ENCODE results near the gene ARPP21.
A peak's percentile ranks its signal among the peaks of the same experiment; 100 is the strongest.

ARPP21 gene

DNA sequence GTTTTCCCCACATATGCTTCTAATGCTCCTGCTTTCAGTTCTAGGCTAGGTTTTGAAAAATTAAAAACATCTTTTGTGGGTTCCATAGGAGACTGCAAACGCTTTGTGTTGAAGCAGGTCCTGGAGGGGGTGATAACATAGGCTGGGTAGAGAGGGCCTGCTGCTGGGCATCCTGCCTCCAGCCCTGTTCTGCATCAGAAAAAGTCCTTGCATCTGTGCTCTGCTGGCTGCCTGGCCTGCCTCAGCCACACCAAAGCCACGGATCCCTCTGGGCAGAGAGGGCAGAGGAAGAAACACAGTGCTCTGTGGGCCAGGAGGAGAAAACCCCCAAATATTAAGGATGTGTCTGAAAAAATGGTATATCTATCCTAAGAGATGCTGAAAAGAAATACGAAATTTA is 3.9 kb upstream of the ARPP21 start:
- H3K36me3 Mint-ChIP-seq: no peaks in the 10 kb centered on the region
- no peak for ATAC-seq (replicated peaks)

DNA sequence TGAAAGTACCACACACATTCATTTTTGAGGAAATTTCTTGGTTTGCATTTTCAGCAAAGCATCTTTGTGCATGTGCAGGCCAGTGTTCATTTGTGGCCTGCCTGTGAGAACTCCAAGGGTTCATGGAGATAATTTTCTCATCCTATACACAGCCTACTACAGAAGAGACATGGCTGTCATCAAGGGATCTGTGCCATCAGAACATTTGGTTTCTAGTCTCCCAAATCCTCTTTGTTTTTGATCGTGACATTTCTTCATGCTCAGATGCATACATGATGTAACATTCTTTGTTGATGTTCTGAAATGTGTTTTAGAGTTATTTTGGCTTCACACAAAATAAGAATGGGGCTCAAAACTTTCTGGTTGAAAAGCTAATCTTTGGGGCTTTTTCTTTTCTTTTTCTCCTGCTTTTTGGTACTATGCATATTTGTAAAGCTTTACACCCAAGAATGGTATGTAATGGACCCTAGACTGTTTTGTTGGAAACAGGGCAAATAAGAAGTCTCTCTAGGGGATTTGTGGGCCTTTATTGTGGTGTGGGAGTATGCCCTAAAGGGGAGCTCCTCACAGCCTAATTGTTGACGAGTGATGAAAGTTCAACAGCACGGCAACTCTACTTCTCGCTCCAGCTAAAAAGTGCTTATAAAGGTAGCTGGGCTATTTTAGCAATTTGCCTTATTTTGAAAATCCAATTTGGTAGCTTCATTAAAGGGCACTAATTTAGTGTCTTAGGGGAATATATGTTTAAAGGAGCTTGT is 3.2 kb upstream of the ARPP21 start:
- no peak for DNase-seq
- H3K27ac Mint-ChIP-seq: no peak overlapping the region
- ATAC-seq (replicated peaks): no peak

More for the DNA sequence above, 3.9 kb upstream of the ARPP21 start:
- Mint-ChIP-seq H3K4me1 (peaks cover 11 to 18% of the 10 kb centered on the region in 2 donors), H3K4me3 (no peak overlapping the region), H3K9me3 (peaks cover 0 to 2% of the 10 kb centered on the region in 2 donors), H3K27ac (no peak overlapping the region), H3K27me3 (peaks cover 19 to 25% of the 10 kb centered on the region in 2 donors)
- no peak for DNase-seq

DNA sequence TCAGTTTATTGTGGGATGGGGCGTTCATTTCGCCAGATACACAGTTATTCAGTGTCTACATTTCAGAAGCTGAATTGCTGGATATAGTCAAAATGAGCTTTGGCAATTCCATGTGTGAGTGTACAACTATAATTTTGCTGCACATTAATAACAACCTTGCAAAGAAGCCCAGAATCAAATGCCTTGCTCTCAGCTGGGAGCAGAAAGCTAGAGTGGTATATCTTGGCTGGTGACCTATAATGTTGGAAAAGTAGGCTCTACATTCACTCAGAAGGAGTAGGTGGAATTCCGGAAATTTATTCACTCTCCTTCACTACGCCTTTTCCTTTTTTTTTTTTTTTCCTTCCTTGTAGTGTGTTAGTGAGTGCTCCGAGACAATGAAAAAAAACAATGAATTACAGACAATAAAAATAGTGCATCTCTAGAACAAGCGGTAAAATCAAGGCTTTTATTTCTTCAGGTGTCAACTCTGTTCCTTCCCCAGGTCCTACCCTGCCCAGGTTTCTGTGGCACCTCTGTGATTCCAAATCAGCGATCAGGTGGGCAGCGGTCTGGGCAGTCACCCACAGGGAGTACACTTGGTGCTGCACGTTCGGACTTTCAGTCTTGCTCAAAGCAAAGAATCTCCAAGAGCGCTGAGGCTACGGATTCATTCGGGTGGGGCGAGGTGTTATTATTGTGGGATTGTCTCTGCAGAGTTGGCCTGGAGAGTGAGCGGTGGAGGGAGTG is 910 bp upstream of the ARPP21 start:
- Mint-ChIP-seq H3K4me1 (peaks cover 15 to 37% of the 10 kb centered on the region in 2 donors), H3K9me3 (peaks cover 0 to 2% of the 10 kb centered on the region in 2 donors), H3K27ac (no peak overlapping the region), H3K4me3 (peak overlapping the region; percentile 80 to 86), H3K36me3 (no peaks in the 10 kb centered on the region), H3K27me3 (peaks cover 28 to 30% of the 10 kb centered on the region in 2 donors)
- DNase-seq (no peak), ATAC-seq (replicated peaks) (no peak)

More for the DNA sequence above, 3.2 kb upstream of the ARPP21 start:
- Mint-ChIP-seq H3K27me3 (peaks cover 26 to 30% of the 10 kb centered on the region in 2 donors), H3K9me3 (peaks cover 0 to 2% of the 10 kb centered on the region in 2 donors), H3K4me3 (no peak overlapping the region), H3K4me1 (peaks cover 12 to 23% of the 10 kb centered on the region in 2 donors), H3K36me3 (no peaks in the 10 kb centered on the region)

DNA sequence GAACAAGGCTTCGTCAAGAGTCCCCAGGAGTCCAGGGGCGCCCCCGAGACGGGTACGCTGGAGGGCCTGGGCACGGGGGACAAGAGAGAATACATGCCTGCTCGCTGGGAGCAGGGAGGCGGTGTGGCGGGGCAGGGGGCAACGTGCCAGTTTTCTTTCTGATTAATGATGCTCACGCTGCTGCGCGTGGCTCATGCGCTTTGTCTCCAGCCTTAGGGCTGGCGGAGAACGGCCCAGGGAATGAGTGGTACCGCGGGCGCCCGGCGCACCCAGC is 408 bp upstream of the ARPP21 start:
- Mint-ChIP-seq H3K27ac (no peak overlapping the region), H3K27me3 (peaks cover 28 to 30% of the 10 kb centered on the region in 2 donors), H3K4me3 (peak overlapping the region; percentile 80 to 86), H3K9me3 (peaks cover 0 to 2% of the 10 kb centered on the region in 2 donors), H3K4me1 (peaks cover 15 to 39% of the 10 kb centered on the region in 2 donors), H3K36me3 (no peaks in the 10 kb centered on the region)
- ATAC-seq (replicated peaks): peak; percentile 35 to 37
- DNase-seq: no peak

DNA sequence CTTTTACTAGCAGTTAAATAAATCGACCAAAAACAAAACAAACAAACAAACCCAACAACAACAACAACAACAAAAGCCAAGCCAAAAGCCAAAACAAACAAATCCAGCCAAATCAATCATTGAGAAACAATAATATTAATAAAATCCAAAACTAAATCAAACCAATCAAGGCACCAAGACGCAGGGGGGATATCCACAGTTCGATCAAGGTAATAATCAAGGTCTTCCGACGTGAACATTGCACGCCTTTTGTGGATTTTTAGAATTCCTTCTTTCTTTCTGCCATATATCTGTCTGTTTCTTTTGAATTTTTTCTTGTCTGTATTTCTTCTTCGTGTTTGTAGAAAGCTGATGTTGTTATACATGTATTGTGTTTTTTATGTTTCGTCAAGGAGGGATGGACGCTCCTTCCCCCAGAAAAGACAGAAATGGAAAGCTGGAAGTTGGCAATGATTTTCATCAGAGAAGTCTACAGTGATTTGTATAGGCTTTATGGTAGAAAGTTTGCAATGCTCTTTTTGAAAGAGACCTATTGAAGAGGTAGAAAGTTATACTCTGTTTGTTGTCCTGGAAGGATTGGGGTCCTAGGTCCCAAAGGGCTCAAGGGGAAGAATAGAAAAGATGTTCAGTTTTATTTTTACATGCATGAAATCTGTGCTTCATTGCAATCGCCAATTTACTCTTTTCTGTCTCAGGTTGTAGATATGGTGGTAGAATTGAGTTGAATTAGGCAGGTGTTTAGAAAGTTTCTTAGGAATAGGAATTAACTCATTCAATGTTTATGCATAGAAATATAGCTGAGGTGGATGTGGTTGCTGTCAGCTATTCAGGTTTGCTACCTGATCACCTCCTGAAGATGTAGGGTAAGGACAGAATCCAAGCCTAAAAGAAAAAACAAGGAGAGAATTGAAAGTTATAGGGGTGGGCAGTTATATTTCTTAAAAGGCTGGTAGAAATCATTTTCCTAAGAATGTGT is 1.2 kb downstream of the ARPP21 start:
- no peak for ATAC-seq (replicated peaks)
- Mint-ChIP-seq H3K4me3 (peak overlapping the region; percentile 86 to 87), H3K4me1 (peaks cover 15 to 39% of the 10 kb centered on the region in 2 donors), H3K27me3 (peaks cover 28 to 30% of the 10 kb centered on the region in 2 donors), H3K36me3 (no peaks in the 10 kb centered on the region), H3K27ac (no peak overlapping the region), H3K9me3 (peaks cover 0 to 2% of the 10 kb centered on the region in 2 donors)
- DNase-seq: no peak

DNA sequence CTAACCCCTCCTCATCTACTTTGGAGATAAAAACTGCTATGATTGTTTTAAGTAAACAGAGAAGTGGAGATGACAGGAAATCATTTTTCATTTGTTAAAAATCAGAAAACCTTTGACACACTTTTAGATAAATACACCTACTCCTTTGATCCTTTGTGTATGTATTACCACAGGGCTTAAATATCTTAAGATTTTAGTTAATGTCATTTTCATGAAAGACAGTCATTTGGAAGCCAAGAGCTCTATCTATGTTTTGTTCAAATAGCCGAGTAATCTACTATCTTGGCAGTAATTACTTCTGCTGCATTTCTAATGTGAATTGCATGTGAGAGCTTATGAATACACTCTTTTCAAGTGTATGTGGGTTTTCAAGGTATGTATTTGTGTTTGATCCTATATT is 2.0 kb downstream of the ARPP21 start:
- no peak for DNase-seq
- ATAC-seq (replicated peaks): no peak
- no peaks in the 10 kb centered on the region for H3K36me3 Mint-ChIP-seq
- peaks cover 28 to 30% of the 10 kb centered on the region in 2 donors for H3K27me3 Mint-ChIP-seq
- H3K4me1 Mint-ChIP-seq: peaks cover 15 to 39% of the 10 kb centered on the region in 2 donors
- no peak overlapping the region for H3K27ac Mint-ChIP-seq
- no peak overlapping the region for H3K4me3 Mint-ChIP-seq
- H3K9me3 Mint-ChIP-seq: peaks cover 0 to 2% of the 10 kb centered on the region in 2 donors

DNA sequence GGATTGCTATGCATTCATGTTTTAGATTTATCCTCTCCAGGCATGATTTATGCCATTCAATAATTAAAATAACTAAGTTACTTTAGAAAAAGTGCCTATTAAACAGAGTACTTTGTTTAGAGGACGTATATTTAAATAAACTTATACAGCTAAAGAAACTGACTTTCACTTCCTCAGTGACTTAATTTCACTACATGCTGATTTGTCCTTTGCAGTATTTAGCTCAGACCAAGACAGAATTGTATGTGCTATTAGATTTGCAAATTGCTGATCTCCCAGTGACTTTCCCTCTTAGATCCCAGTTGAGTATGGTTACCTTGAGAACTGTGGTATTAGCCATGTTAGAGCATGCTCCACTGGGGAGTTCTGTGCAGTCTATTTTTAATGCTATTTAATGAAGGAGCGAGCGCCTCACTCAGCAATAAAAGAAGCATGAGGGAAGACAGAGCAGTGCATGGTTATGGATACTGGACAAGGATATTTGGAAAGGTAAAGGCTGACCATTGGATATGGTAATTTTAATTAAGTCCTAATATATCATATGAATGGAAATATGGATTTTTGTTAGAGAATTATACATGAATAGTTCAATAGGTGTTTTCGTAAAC is 2.7 kb downstream of the ARPP21 start:
- H3K4me3 Mint-ChIP-seq: peak overlapping the region in 1 of 2 donors; percentile 37
- H3K9me3 Mint-ChIP-seq: peaks cover 0 to 2% of the 10 kb centered on the region in 2 donors
- ATAC-seq (replicated peaks) (peak; percentile 33 to 46), DNase-seq (no peak)
- no peaks in the 10 kb centered on the region for H3K36me3 Mint-ChIP-seq
- peaks cover 15 to 39% of the 10 kb centered on the region in 2 donors for H3K4me1 Mint-ChIP-seq
- H3K27me3 Mint-ChIP-seq: peaks cover 28 to 30% of the 10 kb centered on the region in 2 donors
- no peak overlapping the region for H3K27ac Mint-ChIP-seq

DNA sequence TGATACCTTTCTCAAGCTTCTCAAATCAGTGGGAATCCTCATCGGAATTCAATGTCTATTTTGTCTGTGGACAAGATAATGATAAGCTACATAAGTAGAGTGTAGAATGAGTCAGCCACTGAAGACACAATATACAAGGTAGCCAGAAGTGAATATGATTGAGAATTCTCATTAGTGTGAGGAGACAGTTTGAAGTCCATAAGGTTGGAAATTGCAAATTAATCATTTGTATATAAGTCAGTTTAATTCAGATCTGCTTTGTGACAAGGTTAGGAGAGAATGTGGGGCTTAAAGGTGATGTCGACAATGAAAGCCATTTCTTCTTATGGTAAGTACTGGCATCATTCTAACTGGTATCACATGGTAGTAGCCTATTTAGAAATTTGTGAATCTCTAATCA is 4.2 kb downstream of the ARPP21 start:
- DNase-seq (no peak), ATAC-seq (replicated peaks) (no peak)
- Mint-ChIP-seq H3K4me3 (no peak overlapping the region), H3K4me1 (peaks cover 15 to 39% of the 10 kb centered on the region in 2 donors), H3K27ac (no peak overlapping the region), H3K36me3 (no peaks in the 10 kb centered on the region), H3K9me3 (peaks cover 0 to 2% of the 10 kb centered on the region in 2 donors), H3K27me3 (peaks cover 24 to 25% of the 10 kb centered on the region in 2 donors)

DNA sequence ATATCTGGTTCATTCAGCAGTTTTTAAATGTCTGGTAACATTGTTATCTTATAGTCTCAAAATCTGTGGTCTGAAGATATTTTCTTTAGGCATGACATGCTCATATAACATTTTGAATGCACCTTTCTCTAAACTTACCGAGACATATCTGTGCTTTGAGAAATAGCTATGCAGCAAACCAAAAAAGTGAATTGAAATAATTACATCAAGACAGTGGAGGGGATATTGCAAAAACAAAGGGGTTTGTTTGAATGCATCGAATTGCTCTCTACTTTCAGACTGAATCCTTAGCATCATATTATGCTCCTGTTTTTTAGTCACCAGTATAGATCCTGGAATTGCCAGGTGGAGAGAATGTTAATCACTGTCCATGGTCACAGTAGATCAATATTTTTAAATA is 5.1 kb downstream of the ARPP21 start:
- Mint-ChIP-seq H3K27me3 (peaks cover 15 to 18% of the 10 kb centered on the region in 2 donors), H3K27ac (no peak overlapping the region), H3K9me3 (no peaks in the 10 kb centered on the region), H3K4me3 (no peak overlapping the region), H3K4me1 (peaks cover 10 to 31% of the 10 kb centered on the region in 2 donors), H3K36me3 (no peaks in the 10 kb centered on the region)
- no peak for DNase-seq
- ATAC-seq (replicated peaks): no peak

DNA sequence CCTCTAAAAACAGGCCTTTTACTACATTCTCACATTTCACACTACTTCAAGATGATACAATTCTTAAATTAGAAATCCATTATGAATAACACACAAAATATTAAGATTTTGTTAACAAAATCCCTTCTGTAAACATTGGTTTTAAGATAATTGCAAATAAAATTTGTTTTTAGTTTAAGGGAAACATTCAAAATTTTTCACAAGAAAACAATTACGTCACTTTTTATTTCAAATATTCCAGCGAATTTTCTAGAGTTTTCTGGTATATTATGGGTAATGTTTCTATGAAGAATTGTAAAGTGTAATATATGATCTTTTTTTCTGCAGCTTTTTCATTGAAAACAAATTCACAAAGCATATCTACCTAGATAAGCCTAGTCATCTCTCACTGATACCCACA is 5.9 kb downstream of the ARPP21 start:
- Mint-ChIP-seq H3K4me1 (peaks cover 4 to 24% of the 10 kb centered on the region in 2 donors), H3K27me3 (peaks cover 7 to 11% of the 10 kb centered on the region in 2 donors), H3K4me3 (no peak overlapping the region), H3K27ac (no peak overlapping the region), H3K36me3 (no peaks in the 10 kb centered on the region), H3K9me3 (no peaks in the 10 kb centered on the region)
- ATAC-seq (replicated peaks) (no peak), DNase-seq (no peak)

DNA sequence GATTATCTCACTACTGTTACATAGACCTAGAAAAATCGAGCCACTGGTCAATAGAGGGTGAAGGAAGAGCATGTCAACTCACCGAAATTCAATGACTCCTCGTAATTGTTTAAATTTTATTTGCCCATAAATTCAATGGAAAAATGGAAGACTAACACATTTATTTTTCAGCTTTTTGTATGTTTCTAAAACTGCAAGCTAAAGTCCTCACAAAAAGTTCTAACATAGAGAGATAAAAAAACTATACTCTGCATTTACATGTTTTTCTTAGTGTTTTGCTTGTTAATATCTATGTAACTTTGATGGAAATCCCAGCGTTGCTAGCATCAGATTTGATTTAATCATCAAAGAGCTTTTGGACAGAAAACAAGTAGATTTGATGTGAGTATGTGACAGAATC is 6.8 kb downstream of the ARPP21 start:
- H3K27ac Mint-ChIP-seq: no peak overlapping the region
- H3K4me1 Mint-ChIP-seq: peaks cover 2 to 17% of the 10 kb centered on the region in 2 donors
- DNase-seq (no peak), ATAC-seq (replicated peaks) (no peak)
- no peaks in the 10 kb centered on the region for H3K36me3 Mint-ChIP-seq
- H3K4me3 Mint-ChIP-seq: no peak overlapping the region
- peaks cover 0 to 2% of the 10 kb centered on the region in 2 donors for H3K27me3 Mint-ChIP-seq
- no peaks in the 10 kb centered on the region for H3K9me3 Mint-ChIP-seq

DNA sequence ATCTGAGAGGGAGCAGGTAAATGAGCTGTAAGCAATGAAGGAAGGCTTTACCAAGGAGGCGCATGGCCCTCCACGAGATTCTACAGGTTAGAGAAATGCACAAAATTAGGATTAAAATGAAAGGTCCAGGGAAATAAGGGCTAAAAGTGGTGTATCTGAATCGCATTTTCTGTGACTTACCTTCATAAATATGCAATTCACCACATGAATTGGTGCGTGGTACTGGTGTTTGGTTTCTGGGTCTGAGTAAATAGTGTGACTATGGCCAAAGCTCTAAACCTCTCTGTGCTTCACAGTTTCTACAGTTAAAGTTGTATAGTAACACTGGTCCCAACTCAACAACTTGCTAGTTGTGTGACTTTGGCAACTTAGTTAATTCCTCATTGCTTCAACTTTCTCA is 8.1 kb downstream of the ARPP21 start:
- Mint-ChIP-seq H3K27me3 (no peaks in the 10 kb centered on the region), H3K9me3 (no peaks in the 10 kb centered on the region), H3K4me3 (no peak overlapping the region), H3K27ac (no peak overlapping the region), H3K36me3 (no peaks in the 10 kb centered on the region), H3K4me1 (peaks cover 5 to 21% of the 10 kb centered on the region in 2 donors)
- DNase-seq (no peak), ATAC-seq (replicated peaks) (no peak)

DNA sequence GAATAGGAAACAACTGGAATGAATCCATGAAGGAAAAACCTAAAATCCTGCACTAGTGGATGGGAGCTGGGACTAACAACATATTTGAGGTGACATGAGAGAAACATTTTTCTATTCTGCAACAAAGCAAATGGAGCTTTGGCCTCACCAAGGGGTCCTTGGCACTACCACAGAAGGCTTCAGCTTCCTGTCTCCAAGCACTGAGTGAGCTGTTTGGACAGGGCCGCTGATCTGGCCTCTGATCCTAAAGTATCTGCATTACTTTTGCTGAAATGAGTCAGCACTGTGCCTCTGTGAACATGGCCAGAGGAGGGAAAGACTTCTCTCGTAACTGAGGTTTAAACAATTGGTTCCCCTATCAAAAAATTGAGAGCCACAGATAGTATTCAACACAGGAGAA is 9.0 kb downstream of the ARPP21 start:
- H3K4me1 Mint-ChIP-seq: peaks cover 6 to 23% of the 10 kb centered on the region in 2 donors
- H3K4me3 Mint-ChIP-seq: no peak overlapping the region

DNA sequence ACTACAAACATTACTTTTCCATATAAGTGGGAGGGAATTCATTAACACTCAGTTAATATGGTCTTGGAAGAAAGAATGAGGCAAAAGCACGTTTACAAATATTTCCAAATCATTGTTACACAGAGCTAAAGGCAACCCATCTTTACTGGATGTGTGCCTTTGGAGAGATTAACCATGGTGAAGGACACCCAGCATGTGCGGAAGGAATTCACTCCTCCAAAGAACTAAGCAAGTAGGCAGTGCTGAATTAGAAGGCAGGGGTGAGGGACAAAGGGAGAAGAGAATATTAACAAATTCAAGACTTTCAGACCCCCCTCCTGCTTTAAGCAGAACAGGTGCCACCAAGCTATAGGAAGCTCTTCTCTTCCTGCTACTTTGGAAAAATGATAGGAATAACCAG is 10.1 kb downstream of the ARPP21 start:
- DNase-seq (no peak), ATAC-seq (replicated peaks) (no peak)
- Mint-ChIP-seq H3K27ac (no peak overlapping the region), H3K9me3 (no peaks in the 10 kb centered on the region), H3K27me3 (no peaks in the 10 kb centered on the region), H3K36me3 (no peaks in the 10 kb centered on the region), H3K4me1 (peaks cover 9 to 26% of the 10 kb centered on the region in 2 donors), H3K4me3 (no peak overlapping the region)

More for the DNA sequence above, 9.0 kb downstream of the ARPP21 start:
- no peak for ATAC-seq (replicated peaks)
- H3K27me3 Mint-ChIP-seq: no peaks in the 10 kb centered on the region
- no peaks in the 10 kb centered on the region for H3K36me3 Mint-ChIP-seq
- DNase-seq: no peak
- H3K9me3 Mint-ChIP-seq: no peaks in the 10 kb centered on the region
- no peak overlapping the region for H3K27ac Mint-ChIP-seq
